HG03159 (cell line): ENCODE results near the gene TRIM28.
"Not testable (repeated sequence)": the region's sequence is repeated elsewhere in the genome, so short reads cannot be mapped to it uniquely, and the experiment has no call there.

Experiments
- ATAC-seq: cut with Tn5 transposase; IDR thresholded peaks from one replicate; pipeline ENCODE4 v1.9.1; 2021; ENCODE audit warnings: mild to moderate bottlenecking, moderate library complexity; ENCODE audit not compliant: unreplicated experiment

The TRIM28 gene

DNA sequence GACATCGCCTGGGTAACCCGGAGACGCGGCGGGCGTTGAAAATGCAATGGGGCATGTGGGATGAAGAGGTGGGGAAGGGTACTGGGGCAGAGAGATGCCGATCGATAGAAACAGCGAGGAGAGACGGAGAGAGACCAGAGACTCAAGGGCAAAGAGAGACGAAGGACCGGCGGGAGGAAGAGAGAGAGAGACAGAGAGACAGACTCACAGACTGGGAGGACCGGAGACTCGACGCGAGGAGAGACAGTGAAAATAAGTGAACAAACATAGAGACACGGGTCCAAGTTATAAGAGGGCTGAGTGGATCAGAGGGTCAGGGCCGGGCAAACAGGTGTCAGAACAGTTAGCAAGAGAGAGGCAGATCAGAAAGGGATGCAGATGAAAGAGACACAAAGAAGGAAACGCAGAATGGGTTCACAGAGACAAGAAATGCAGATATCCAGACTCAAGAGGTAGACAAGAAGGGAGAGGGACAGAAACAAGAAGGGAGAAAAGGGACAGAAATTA, 29.8 kb downstream of the TRIM28 start:
- ATAC-seq: no peak

DNA sequence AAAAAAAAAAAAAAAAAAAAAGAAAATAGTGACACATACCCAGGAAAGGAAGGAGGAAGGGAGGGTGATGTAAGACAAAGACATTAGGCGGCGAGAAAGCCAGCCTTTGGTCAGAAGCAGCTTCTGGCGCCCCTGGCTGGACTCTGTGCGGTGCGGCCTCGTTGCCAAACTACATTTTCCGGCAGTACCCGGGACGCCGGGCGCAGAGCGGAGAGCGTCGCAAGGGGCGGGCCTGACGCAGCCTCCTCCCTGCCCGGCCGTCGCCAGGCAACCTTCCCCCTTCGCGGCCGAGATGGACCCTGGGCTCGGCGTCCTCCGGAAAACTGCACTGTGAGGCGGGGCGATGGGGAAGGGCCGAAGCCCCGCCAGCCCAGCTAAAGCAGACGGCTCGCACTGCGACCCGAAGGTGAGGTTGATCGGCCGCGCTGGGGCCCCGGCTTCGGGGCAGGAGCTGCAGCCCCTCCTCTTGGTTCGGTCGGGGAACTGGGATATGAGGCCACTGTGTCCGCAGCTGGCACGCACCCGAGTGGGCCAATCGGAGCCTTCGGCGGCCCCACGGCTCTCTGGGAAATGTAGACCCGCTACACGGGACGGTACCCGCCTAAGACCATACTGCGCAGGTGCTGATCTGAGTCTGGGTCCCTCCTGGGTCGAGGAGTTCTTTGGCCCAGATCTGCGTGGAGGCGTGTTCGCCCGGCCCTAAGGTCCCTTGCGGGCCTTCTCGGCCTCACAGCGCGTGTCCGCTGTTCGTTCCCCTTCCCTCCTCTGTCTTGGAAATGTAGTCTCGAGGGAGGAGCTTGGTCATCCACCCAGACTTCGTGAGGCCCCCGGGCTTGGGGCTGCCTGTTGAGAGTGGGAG, 31.5 kb downstream of the TRIM28 start:
- peak; percentile 38 for ATAC-seq

DNA sequence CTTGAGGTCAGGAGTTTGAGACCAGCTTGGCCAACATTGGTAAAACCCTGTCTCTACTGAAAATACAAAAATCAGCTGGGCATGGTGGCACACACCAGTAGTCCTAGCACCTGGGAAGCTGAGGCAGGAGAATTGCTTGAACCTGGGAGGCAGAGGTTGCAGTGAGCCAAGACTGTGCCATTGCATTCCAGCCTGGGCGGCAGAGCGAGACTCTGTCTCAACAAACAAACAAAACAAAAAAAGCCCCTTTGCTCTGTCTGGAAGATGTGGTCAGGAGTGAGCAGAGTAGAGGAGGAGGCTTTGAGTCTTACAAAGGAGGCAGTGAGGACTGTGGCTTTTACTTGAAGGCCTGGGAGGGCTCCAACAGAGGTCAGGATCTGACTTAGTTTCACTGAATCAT, 33.7 kb downstream of the TRIM28 start:
- ATAC-seq: not testable (repeated sequence)

DNA sequence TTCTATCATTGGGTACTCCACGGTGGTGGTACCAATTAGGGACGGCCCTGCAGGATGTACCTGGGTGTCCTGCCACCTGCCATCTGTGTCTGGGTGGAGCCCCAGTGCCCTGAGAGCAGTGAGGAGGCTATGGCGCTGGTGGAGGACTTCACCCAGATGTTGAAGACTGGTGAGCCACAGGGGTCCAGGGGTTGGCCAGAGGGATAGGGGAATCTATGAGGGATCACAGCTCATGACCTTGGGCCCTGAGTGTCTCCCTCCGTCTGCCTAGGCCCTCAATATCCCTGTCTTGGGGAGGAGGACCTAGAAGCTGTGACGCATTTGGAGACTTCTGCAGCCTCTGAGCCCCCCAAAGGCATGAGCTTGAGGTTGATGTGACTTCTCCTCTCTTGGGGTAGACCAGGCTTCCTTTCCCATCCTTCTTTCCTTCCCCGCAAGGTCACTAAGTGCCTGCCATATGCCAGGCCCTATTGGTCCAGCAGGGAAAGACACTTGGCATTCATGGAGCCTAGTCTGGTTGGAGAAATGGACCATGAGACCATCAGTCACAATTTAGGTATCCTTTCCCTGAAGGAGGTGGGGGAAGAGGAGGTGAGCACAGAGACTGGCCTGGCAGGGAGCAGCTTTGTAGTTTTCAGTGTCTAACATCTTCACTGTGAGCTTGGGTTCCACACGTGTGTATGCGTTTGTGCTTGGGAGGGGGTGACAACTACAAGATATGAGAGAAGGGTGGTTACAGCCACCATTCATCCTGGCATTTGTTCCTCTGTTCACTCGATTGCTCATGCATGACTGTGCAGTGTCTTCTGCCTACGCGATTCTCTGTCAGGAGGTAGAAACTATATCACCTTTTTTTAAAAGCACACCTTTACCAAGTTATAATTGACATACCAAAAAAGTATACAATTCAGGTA, 34.4 kb downstream of the TRIM28 start:
- ATAC-seq: no peak

DNA sequence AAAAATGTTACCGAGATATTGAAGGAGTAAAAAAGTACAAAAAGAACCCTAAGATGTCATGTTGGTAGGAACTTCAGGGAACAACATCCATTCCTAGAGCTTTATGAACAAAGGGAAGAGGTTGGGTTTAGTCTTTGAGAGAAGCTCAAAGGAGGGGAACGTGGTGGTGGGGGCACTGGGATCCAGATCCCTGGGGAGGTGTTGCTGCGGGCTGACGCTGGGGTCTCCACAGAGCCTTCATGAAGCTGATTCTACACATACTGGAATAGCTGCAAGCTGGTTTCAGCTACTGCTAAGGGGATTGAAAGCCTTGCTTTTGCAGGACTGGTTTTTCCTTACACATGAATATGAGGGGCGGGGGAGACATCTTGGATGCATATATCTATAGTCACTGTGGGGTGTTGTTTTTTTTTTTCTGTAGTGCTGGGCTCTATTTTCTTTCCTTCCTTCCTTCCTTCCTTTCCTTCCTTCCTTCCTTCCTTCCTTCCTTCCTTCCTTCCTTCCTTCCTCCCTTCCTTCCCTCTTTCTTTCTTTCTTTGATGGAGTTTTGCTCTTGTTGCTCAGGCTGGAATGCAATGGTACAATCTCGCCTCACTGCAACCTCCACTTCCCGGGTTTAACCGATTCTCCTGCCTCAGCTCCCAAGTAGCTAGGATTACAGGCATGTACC, 35.7 kb downstream of the TRIM28 start:
- ATAC-seq: no peak

DNA sequence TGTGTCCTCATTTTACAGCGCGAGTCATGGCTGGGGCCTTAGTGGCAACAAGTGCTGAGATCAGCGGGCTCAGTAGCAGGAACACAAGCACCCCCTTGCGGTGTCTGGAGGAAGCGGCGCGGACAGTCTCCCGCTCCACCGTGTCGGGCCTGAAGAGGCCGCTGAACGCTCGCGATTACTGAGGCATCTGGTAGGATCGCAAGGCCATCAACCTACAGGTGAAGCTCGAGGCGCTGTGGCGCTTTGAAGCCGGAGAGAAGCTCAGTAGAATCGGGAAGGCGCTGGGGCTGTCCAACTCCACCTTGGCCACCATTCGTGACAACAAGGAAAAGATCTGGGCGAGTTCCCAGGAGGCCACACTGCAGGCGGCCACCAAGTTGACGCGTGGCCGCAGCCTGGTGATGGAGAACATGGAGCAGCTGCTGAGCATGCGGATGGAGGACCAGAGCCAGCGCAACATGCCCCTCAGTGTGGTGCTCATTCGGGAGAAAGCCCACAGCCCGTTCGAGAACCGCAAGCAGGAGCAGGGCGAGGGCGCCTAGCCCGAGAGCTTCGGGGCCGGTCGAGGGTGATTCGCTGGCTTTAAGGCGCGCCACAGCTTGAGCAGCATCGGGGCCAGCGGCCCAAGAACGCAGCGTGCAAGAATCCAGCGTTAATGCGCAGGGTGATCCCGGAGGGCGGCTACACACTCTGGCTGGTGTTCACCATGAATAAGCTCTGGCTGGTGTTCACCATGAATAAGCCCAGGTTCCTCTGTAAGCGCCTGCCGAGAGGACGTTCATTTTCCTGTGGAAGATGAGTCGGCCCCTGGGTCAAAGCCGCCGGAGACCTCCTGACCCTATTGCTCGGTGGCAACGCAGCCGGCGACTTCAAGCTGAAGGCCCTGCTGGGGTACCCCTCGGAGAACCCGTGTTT, 37.6 kb downstream of the TRIM28 start:
- ATAC-seq: peak; percentile 60

DNA sequence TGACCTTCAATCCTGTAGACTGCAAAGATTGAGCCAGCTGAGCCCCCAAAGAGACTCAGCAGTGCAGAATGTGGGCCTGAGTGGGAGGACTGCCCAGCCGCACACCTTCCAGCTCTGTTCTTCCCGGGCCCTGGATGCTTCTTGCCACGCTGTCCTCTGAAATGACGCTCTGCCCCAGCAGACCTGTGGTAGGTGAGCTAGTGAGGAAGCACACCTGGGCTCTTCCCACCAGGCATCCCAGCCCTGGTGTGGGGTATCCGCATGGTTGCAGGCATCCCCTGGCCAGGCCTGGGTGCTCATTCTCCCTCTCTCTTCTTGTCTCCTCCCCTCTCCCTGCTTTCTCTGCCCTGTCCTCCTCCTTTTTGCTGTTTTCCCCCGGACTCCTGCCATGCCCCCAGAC, 39.1 kb downstream of the TRIM28 start:
- no peak for ATAC-seq

DNA sequence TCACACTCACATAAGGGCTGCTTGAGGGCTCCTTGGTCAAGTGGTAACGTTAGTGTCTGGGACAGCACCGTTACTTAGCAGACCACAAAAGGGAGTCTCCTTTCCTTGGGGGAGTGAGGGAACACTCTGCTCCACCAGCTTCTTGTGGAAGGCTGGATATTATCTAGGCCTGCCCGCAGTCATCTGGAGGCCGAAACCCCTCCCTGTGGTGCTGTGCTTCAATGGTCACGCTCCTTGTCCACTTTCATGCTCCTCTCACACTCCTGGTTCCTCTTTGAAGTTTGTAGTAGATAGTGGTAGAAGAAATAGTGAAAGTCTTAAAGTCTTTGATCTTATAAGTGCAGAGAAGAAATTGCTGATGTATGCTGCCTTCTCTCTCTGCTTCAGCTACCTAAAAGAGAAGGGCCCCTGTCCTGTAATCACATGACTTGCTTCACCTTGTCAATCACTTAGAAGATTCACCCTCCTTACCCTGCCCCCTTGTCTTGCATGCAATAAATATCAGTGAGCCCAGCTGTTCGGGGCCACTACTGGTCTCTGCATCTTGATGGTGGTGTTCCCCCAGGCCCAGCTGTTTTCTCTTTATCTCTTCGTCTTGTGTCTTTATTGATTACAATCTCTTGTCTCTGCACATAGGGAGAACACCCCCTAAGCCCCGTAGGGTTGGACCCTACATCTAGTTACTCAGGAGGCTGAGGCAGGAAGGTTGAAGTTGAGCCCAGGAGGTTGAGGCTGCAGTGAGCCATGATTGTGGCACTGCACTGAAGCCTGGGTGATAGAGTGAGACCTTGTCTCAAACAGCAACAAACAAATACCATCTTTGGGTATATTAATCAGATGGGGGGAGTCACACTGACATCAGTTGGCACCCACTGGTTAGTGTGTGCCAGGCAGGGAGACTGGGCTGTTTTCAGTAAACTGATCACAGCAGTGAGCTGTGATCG, 40.9 kb downstream of the TRIM28 start:
- ATAC-seq: no peak

DNA sequence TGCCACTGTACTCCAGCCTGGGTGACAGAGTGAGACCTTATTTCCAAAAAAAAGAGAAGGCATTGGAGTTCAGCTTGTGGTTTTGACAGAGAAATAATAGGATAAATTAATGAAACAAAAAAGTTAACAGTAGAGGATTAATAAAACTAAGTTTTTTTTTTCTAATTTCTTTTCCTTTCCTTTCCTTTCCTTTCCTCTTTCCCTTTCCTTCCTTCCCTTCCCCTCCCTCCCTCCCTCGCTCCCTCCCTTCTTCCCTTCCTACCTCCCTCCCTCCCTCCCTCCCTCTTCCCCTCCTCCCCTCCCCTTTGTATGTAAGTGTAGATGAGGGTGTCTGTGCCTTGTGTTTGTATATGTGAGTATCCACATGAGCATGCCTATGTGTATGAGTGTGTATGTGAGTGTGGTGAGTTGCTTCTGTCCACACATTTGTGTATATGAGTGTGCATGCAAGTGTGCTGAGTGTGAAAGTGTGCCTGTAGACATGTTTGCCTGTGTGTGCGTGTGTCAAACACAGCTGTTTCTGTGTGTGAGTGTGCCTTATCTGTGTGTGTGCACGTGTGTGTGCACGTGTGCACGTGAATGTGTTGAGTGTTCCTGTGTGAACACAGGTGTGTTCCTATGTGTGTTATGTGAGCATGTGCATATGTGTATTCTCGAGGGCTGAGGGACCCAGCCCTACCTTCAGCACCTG, 41.7 kb downstream of the TRIM28 start:
- no peak for ATAC-seq

DNA sequence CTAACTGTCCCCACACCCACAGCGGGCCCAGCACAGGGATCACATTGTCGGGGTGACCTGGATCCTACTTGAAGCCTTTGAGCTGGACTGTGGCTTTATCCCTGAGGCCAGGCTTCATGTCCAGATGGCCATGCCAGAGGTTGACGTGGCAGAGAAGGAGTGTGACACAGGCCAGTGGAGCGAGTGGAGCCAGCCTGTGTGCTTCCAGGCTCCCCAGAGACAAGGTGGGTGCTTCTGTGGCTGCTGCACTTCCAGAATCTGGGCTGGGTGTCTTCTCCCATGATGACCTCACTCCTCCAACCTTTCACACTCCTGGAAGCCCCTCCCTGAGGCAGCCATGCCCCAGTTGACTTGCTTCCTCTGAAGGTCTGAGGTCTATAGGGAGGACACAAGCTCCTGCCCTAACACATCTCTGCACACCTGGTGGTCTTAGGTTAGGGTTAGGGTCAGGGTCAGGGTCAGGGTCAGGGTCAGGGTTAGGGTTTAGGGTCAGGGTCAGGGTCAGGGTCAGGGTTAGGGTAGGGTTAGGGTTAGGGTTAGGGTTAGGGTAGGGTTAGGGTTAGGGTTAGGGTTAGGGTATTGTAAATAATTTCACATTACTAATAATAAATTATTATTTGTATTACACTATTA, 42.4 kb downstream of the TRIM28 start:
- no peak for ATAC-seq
